H1 (cell line): ENCODE results near the gene GALNT11. TPM values are rescaled to one million over a fixed set of nuclear protein-coding genes. Genes with fewer than 3 reads are reported as not detected.

Source experiments
- CTCF ChIA-PET: fragments of 300-600 bp; sonication (Branson Sonifier 250); formaldehyde crosslinking; loops from one replicate; lab custom pipeline; 2021; ENCODE audit not compliant: partially characterized antibody; lab: Charles Lee
- POLR2A ChIA-PET: fragments of 300-600 bp; sonication (Branson Sonifier 250); formaldehyde crosslinking; loops from one replicate; lab custom pipeline; 2021; ENCODE audit warnings: inconsistent platforms; ENCODE audit not compliant: partially characterized antibody; lab: Charles Lee
- DNase-seq, 2 experiments: peaks; one replicate each; pipeline versions ENCODE4 v3.0.0 to v3.0.0-alpha.2; 2010 to 2022; ENCODE audit warnings: low spot score in 2 of 2, low read depth in 1 of 2, mixed read lengths in 1 of 2
- FAIRE-seq: peaks from 2 replicates; lab custom pipeline; 2011; peaks lifted over from hg19 to GRCh38; lab: Jason Lieb, UNC
- H2AFZ ChIP-seq: 2 replicates; pipeline ENCODE4 v1.8.1; 2012; ENCODE audit warnings: low read length, inconsistent platforms
- H2AK5ac ChIP-seq: 2 replicates; pipeline ENCODE4 v1.6.1; 2013; ENCODE audit warnings: low read depth, low read length
- H2BK120ac ChIP-seq: replicated peaks from 2 replicates; pipeline ENCODE3; 2013; ENCODE audit warnings: low read depth, low read length, inconsistent platforms
- H2BK12ac ChIP-seq: 2 replicates; pipeline ENCODE4 v1.6.1; 2013; ENCODE audit warnings: low read depth, low read length
- H2BK15ac ChIP-seq: 2 replicates; pipeline ENCODE4 v1.6.1; 2013; ENCODE audit warnings: low read length
- H2BK20ac ChIP-seq: 2 replicates; pipeline ENCODE4 v1.6.1; 2013; ENCODE audit warnings: low read length
- H2BK5ac ChIP-seq: 2 replicates; pipeline ENCODE4 v1.6.1; 2013; ENCODE audit warnings: low read depth, low read length
- H3K14ac ChIP-seq: 2 replicates; pipeline ENCODE4 v1.6.1; 2013; ENCODE audit warnings: inconsistent platforms; ENCODE audit not compliant: insufficient read length
- H3K18ac ChIP-seq: 2 replicates; pipeline ENCODE4 v1.6.1; 2013; ENCODE audit warnings: low read length; ENCODE audit errors: extremely low read depth
- H3K23ac ChIP-seq: 2 replicates; pipeline ENCODE4 v1.6.1; 2013; ENCODE audit warnings: inconsistent platforms; ENCODE audit not compliant: insufficient read length
- H3K23me2 ChIP-seq: 2 replicates; pipeline ENCODE4 v1.6.1; 2013; ENCODE audit warnings: low read depth, low read length
- H3K27ac ChIP-seq: 2 replicates; pipeline ENCODE4 v1.6.1; 2011; ENCODE audit warnings: low read depth, low read length, inconsistent platforms
- H3K27me3 ChIP-seq, 4 experiments: replicated peaks in 1 of 4; 1 replicate in 1 of 4; 2 replicates in 3 of 4; pipeline versions ENCODE4 v1.6.1 to v1.8.1; 2011 to 2013; ENCODE audit warnings: low read length in 3 of 4, mild to moderate bottlenecking in 3 of 4, inconsistent platforms in 2 of 4, mixed read lengths in 2 of 4, moderate library complexity in 1 of 4; ENCODE audit not compliant: control insufficient read depth in 3 of 4, insufficient read depth in 3 of 4; ENCODE audit errors: extremely low read depth in 1 of 4
- H3K36me3 ChIP-seq, 4 experiments: 2 replicates each; pipeline versions ENCODE4 v1.6.1 to v1.8.1; 2011 to 2013; ENCODE audit warnings: mild to moderate bottlenecking in 4 of 4, low read length in 3 of 4, moderate library complexity in 2 of 4, control low read depth in 1 of 4, inconsistent platforms in 1 of 4; ENCODE audit not compliant: insufficient read depth in 4 of 4, control insufficient read depth in 2 of 4
- H3K4ac ChIP-seq: replicated peaks from 2 replicates; pipeline ENCODE3; 2013; ENCODE audit warnings: low read length, low read depth, mixed read lengths, inconsistent platforms; ENCODE audit not compliant: insufficient read length
- H3K4me1 ChIP-seq, 4 experiments: replicated peaks in 1 of 4; 1 replicate in 1 of 4; 2 replicates in 3 of 4; pipeline versions ENCODE4 v1.6.1 to v1.8.1; 2011 to 2013; ENCODE audit warnings: low read length in 3 of 4, inconsistent platforms in 2 of 4, mixed read lengths in 1 of 4; ENCODE audit not compliant: insufficient read depth in 4 of 4, control insufficient read depth in 3 of 4
- H3K4me2 ChIP-seq, 2 experiments: 2 replicates each; pipeline versions ENCODE4 v1.6.1 to v1.8.1; 2011 to 2013; ENCODE audit warnings: low read depth in 2 of 2, low read length in 2 of 2, control low read depth in 1 of 2, inconsistent platforms in 1 of 2, mild to moderate bottlenecking in 1 of 2; ENCODE audit not compliant: insufficient read depth in 1 of 2
- H3K4me3 ChIP-seq, 4 experiments: fragments of 200-600, 300-600 bp in 1 of 4; sonication (generic), shearing (Covaris generic), sonication (Bioruptor Twin) in 1 of 4; 2 replicates each; pipeline versions ENCODE4 v1.5.1 to v1.8.1; 2011 to 2016; ENCODE audit warnings: low read length in 4 of 4, low read depth in 3 of 4, control low read depth in 2 of 4, inconsistent platforms in 2 of 4, mild to moderate bottlenecking in 2 of 4, mixed read lengths in 1 of 4, moderate library complexity in 1 of 4; ENCODE audit not compliant: insufficient read depth in 2 of 4; ENCODE audit errors: extremely low read depth in 1 of 4
- H3K56ac ChIP-seq: replicated peaks from 2 replicates; pipeline ENCODE3; 2013; ENCODE audit warnings: low read depth, mild to moderate bottlenecking, mixed read lengths, low read length, inconsistent platforms; ENCODE audit not compliant: insufficient read length
- H3K79me1 ChIP-seq: 2 replicates; pipeline ENCODE4 v1.6.1; 2013; ENCODE audit warnings: low read depth, low read length, control low read depth
- H3K79me2 ChIP-seq, 2 experiments: 2 replicates each; pipeline versions ENCODE4 v1.6.1 to v1.8.1; 2012 to 2013; ENCODE audit warnings: low read length in 2 of 2, mild to moderate bottlenecking in 2 of 2, inconsistent platforms in 1 of 2; ENCODE audit not compliant: insufficient read depth in 2 of 2, control insufficient read depth in 1 of 2
- H3K9ac ChIP-seq, 4 experiments: replicated peaks in 1 of 4; 1 replicate in 1 of 4; 2 replicates in 3 of 4; pipeline versions ENCODE4 v1.6.1 to v1.8.1; 2011 to 2013; ENCODE audit warnings: low read depth in 3 of 4, low read length in 3 of 4, control low read depth in 2 of 4, mild to moderate bottlenecking in 2 of 4, moderate library complexity in 2 of 4, inconsistent platforms in 1 of 4; ENCODE audit errors: extremely low read depth in 1 of 4
- H3K9me3 ChIP-seq, 2 experiments: 2 replicates each; pipeline versions ENCODE4 v1.6.1 to v1.8.1; 2012 to 2013; ENCODE audit warnings: mild to moderate bottlenecking in 2 of 2, moderate library complexity in 2 of 2, control low read depth in 1 of 2, inconsistent platforms in 1 of 2, low read depth in 1 of 2, low read length in 1 of 2, mixed read lengths in 1 of 2; ENCODE audit not compliant: insufficient read depth in 2 of 2
- H4K20me1 ChIP-seq, 2 experiments: replicated peaks in 1 of 2; 2 replicates each; pipeline versions ENCODE3 to v1.8.1; 2011 to 2013; ENCODE audit warnings: inconsistent platforms in 2 of 2, low read length in 2 of 2, mild to moderate bottlenecking in 1 of 2; ENCODE audit not compliant: insufficient read depth in 2 of 2, control insufficient read depth in 1 of 2
- H4K5ac ChIP-seq: 2 replicates; pipeline ENCODE4 v1.6.1; 2013; ENCODE audit warnings: low read length, low read depth, mixed read lengths, inconsistent platforms; ENCODE audit not compliant: insufficient read length
- H4K8ac ChIP-seq: 2 replicates; pipeline ENCODE4 v1.8.0; 2013; ENCODE audit warnings: mild to moderate bottlenecking, moderate library complexity, low read length, inconsistent platforms; ENCODE audit not compliant: insufficient read depth; ENCODE audit errors: extremely low read depth
- H4K91ac ChIP-seq: replicated peaks from 2 replicates; pipeline ENCODE3; 2013; ENCODE audit warnings: low read length, mixed read lengths, inconsistent platforms; ENCODE audit not compliant: insufficient read length
- BCL11A ChIP-seq, 2 experiments: IDR thresholded peaks; one replicate each; pipeline ENCODE4 v1.6.1; 2011; ENCODE audit warnings: low read depth in 2 of 2, low read length in 2 of 2, mild to moderate bottlenecking in 2 of 2
- BRCA1 ChIP-seq: IDR thresholded peaks from 2 replicates; pipeline ENCODE4 v1.6.1; 2012; ENCODE audit warnings: low read depth, low read length, improper control_type of control experiment
- CEBPB ChIP-seq: IDR thresholded peaks from 2 replicates; pipeline ENCODE4 v1.6.1; 2012; ENCODE audit warnings: low read depth, low read length
- HDAC2 ChIP-seq, 2 experiments: fragments of 300-600 bp in 1 of 2; sonication (generic) in 1 of 2; IDR thresholded peaks; 2 replicates each; pipeline ENCODE4 v1.6.1; 2011 to 2012; ENCODE audit warnings: low read depth in 2 of 2, low read length in 2 of 2, mild to moderate bottlenecking in 2 of 2, moderate library complexity in 2 of 2, borderline replicate concordance in 1 of 2, inconsistent platforms in 1 of 2
- HDAC6 ChIP-seq: IDR thresholded peaks from one replicate; pipeline ENCODE4 v1.7.1; 2012; ENCODE audit warnings: low read depth, mild to moderate bottlenecking, inconsistent platforms, low read length, moderate library complexity
- MAFK ChIP-seq: IDR thresholded peaks from 2 replicates; pipeline ENCODE4 v1.6.1; 2012; ENCODE audit warnings: low read depth, mild to moderate bottlenecking, improper control_type of control experiment, low read length
- RNF2 ChIP-seq: fragments of 200-900, 300-1000 bp; sonication (generic); IDR thresholded peaks from 2 replicates; pipeline ENCODE4 v1.7.1; 2016; ENCODE audit warnings: borderline replicate concordance, low read depth, mild to moderate bottlenecking, antibody characterized with exemption, low read length; ENCODE audit not compliant: poor library complexity, severe bottlenecking; ENCODE audit errors: missing control alignments
- RXRA ChIP-seq: IDR thresholded peaks from 2 replicates; pipeline ENCODE4 v1.6.1; 2011; ENCODE audit warnings: low read depth, mild to moderate bottlenecking, low read length, moderate library complexity; ENCODE audit not compliant: insufficient read depth
- SIRT6 ChIP-seq: IDR thresholded peaks from one replicate; pipeline ENCODE4 v1.7.1; 2012; ENCODE audit warnings: low read length, inconsistent platforms
- SRF ChIP-seq: IDR thresholded peaks from 2 replicates; pipeline ENCODE4 v1.6.1; 2011; ENCODE audit warnings: mild to moderate bottlenecking, low read depth, low read length, moderate library complexity
- TAF1 ChIP-seq: IDR thresholded peaks from 2 replicates; pipeline ENCODE4 v1.6.1; 2011; ENCODE audit warnings: mild to moderate bottlenecking, low read depth, low read length
- USF2 ChIP-seq: IDR thresholded peaks from 2 replicates; pipeline ENCODE4 v1.6.1; 2011; ENCODE audit warnings: low read length, improper control_type of control experiment
- ZNF274 ChIP-seq: IDR thresholded peaks from 2 replicates; pipeline ENCODE4 v1.7.0; 2012; ENCODE audit warnings: low read length, borderline replicate concordance; ENCODE audit errors: extremely low read depth
- WGBS, 2 experiments: shearing (Covaris generic) in 1 of 2; methylation state at CpG; one replicate each; pipeline versions ENCODE4 v1.1.6 to v1.1.7; 2013 to 2015; ENCODE audit warnings: low lambda C conversion rate in 2 of 2, mixed read lengths in 2 of 2, inconsistent platforms in 1 of 2, low coverage in 1 of 2, missing lambda C conversion rate in 1 of 2; ENCODE audit not compliant: insufficient replicate concordance in 2 of 2, insufficient coverage in 1 of 2, insufficient read length in 1 of 2; ENCODE audit errors: extremely low coverage in 1 of 2, missing lambda C conversion rate in 1 of 2; 5-methylcytosine and 5-hydroxymethylcytosine counted together
- polyA plus RNA-seq, 7 experiments: library from polyadenylated mRNA; depleted of rRNA in 3 of 7; stranded (reverse) in 5 of 7; unstranded in 2 of 7; fragments of >200 nt in 5 of 7; fragments of 200-250 nt in 2 of 7; gene quantifications; 1 replicate in 5 of 7; 2 replicates in 1 of 7; 4 replicates in 1 of 7; pipeline versions ENCODE4 v1.2.1 to v1.2.3, GENCODE V29; 2011 to 2013; ENCODE audit warnings: missing spikeins in 2 of 7, mixed read lengths in 2 of 7
- total RNA-seq: library from RNA; stranded (reverse); fragmentation: NEBNext Ultra II Directional; extraction: Animal tissue kit (Norgen Biotek cat#: 25700); gene quantifications from 2 replicates; pipeline ENCODE4 v1.2.1, GENCODE V29; 2021

Gene GALNT11
- total and polyA plus RNA-seq, 2 of the 8 experiments (the other 6 are each of a cell fraction or from before 2014, with no cell fraction given): 20.5 to 23.2 TPM

- Histone ChIP-seq H3K18ac (no peak overlapping the region), H3K4me1 (peaks cover 1 to 8% (median 3%) of the 10 kb centered on the region in 4 experiments; a peak in 4 of 7 replicates), H3K23me2 (no peaks in the 10 kb centered on the region), H3K79me2 (peaks cover 0 to 19% of the 10 kb centered on the region in 2 experiments; a peak in 3 of 4 replicates), H2BK12ac (no peak overlapping the region), H3K9ac (no peak overlapping the region), H3K27ac (no peak overlapping the region), H2BK15ac (no peak overlapping the region), H3K4me3 (no peak overlapping the region), H3K9me3 (peaks cover 0 to 6% of the 10 kb centered on the region in 2 experiments; a peak in 1 of 4 replicates), H2BK120ac (no peak overlapping the region), H3K4ac (no peak overlapping the region), H3K4me2 (no peak overlapping the region), H2BK20ac (no peak overlapping the region), H3K27me3 (no peaks in the 10 kb centered on the region), H2AFZ (no peak overlapping the region), H4K20me1 (no peaks in the 10 kb centered on the region), H3K23ac (no peak overlapping the region), H2BK5ac (no peak overlapping the region), H4K91ac (no peak overlapping the region), H4K5ac (no peak overlapping the region), H3K56ac (no peak overlapping the region), H3K36me3 (peaks cover 0 to 2% (median under 1%) of the 10 kb centered on the region in 4 experiments; a peak in 2 of 8 replicates), H4K8ac (no peak overlapping the region), H3K14ac (no peak overlapping the region), H3K79me1 (peaks cover 2% of the 10 kb centered on the region; the same call in 1 of the 2 replicates), H2AK5ac (no peak overlapping the region)
- ChIA-PET CTCF (interaction anchor here (0.7 to 1.4 kb wide), 2 partner anchors 30 to 31 kb away, joined by 3 read pairs; no protein-coding TSS in a partner anchor), POLR2A (no interaction called here)
- WGBS, 2 experiments: 98% methylated on average over 2 of the region's 2 CpGs; no CpG with 5 or more reads in 1 of the 2 experiments
- no peak for DNase-seq
- FAIRE-seq: no peak
- TF ChIP-seq TAF1 (no peak), BCL11A (IDR thresholded peaks at IDR 0.05; ENCODE audit: low read depth in 2 of 2, low read length in 2 of 2) (no peak), RNF2 (no peak), HDAC6 (no peak), MAFK (no peak), CEBPB (no peak), BRCA1 (no peak), HDAC2 (IDR thresholded peaks at IDR 0.05; ENCODE audit: borderline replicate concordance in 1 of 2, low read depth in 2 of 2, low read length in 2 of 2) (no peak), SIRT6 (no peak), USF2 (no peak), ZNF274 (no peak), SRF (no peak), RXRA (no peak)
These were observed 22.6 kb downstream of the GALNT11 start for GRCh38 chr7:152048051-152048450.
